ENCODE data around the gene TBX20. TPM values are rescaled to one million over a fixed set of nuclear protein-coding genes. Genes with fewer than 3 reads are reported as not detected.

The TBX20 gene
- 11.8 and 16.0 TPM in 2 replicates for total RNA-seq

GRCh38 chr7:35253710-35254495, at the start of gene TBX20:
TSS of gene TBX20 (minus strand) at chr7:35254100. CDS start at chr7:35253620, 480 bp downstream.

Other genes starting within 250 kb of the TBX20 start
- 31.1 and 61.4 TPM in 2 replicates for gene DPY19L1, start 216.6 kb downstream of the TBX20 start, total RNA-seq

Measured in placental pericyte (primary cell).